Stimulated activated CD8-positive, alpha-beta memory T cell treated with anti-CD3 and anti-CD28 coated beads, Interleukin-12 subunit alpha, Interleukin-12 subunit beta, amount 100 ng/mL, for 1 hour (primary cell): Measurements from ENCODE around the gene MRTO4.
"Not testable (repeated sequence)": the region's sequence is repeated elsewhere in the genome, so short reads cannot be mapped to it uniquely, and the experiment has no call there.

Source experiments
- DNase-seq: peaks from one replicate; pipeline ENCODE4 v3.0.0-alpha.2; 2020; ENCODE audit warnings: low read depth

The MRTO4 gene

DNA sequence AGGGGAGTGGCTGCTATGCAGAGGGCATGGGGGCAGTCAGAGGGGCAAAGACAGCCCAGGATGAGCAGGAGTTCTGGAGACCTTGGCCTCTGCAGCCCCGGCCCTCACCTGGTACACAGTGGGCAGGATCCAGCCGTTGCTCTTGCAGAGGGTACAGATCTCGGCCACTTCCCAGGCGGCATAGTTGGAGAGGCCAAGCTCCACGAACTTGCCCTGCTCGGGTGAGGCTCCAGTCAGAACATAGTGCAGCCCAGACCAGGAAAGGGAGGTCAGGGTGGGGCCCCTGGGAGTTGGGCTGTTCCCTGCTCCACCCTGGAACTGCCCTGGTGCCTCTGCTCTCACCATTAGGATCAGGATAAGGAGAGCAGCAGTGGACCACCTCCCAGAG, 18.7 kb downstream of the MRTO4 start:
- DNase-seq = not testable (repeated sequence)

DNA sequence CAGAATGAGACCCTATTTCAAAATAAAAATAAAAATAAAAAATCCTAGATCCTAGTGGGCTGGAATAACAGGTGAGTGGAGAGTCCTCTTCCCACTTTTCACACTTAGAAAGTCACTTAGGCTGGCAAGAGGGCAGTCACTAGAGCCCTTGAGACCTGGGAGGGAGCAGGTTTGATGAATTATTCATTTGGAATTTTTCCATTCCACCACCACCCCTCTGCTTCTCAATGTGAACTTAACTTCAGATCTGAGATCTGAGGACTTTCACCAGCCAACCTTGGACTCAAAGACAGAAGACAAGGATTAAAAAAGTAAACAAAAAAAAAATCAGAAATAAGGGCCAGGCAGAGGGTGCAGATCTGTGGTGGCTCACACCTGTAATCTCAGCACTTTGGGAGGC, 20.5 kb downstream of the MRTO4 start:
- DNase-seq = no peak

DNA sequence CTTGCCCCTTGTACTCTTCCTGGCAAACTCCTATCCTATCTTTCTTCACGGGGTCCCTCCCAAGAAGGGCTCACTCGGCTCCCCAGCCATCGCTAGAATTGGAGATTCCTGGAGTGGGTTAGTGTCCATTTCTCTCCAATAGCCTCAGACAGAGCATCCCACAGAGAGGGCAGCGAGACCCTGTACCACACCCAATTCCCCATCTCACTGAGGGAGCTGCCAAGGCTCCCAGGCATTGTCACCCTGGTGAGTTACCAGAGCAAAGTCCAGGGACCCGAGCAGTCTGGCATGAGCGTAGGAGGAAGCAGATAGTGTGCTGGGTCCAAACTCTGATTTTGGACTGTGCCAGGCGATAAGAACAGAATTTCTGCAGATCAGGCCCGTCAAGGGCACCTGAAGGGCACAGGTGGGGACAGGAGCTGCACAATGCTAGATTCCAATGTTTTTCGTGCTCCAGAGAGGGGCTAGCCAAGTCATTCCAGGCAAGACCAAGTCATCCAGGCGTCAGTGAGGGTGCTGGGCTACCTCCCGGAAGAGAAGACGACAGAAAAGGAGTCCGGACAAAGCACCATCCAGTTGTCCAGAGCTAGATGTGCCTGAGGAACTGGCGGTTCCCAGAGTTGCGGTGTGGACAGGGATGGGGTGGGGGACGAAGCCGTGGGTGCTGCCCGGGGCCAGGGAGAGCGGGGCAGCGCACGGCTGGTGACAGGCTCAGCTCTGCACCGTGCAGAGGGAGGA, 21.7 kb downstream of the MRTO4 start:
- DNase-seq = no peak

GRCh38 chr1:19273844-19274531, 22.4 kb downstream of the MRTO4 start:
- DNase-seq = not testable (repeated sequence)

GRCh38 chr1:19274636-19275035, 23.0 kb downstream of the MRTO4 start:
- DNase-seq = no peak

DNA sequence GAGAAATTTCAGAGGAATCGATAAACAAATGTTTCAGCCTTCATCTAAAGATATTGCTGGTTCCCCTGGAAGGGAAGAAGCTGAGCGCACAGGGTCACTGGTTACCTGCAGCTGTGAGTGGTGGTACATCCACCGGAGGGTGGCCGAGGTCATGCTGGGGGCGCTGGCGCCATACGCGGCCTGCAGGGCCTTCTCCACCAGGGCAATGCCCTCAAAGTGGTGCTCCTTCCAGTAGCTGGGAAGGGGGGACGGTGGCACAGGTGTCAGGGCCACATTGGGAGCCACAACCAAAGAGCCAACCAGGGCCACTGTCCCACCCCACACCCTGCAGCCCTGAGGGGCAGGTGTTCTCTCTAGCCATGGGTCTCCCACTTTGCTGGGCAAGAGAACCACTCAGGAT, 32.3 kb downstream of the MRTO4 start:
- no peak for DNase-seq

- no peak for DNase-seq
Measured at GRCh38 chr1:19284881-19285280, 33.3 kb downstream of the MRTO4 start.

- not testable (repeated sequence) for DNase-seq
Measured at GRCh38 chr1:19285366-19285765, 33.8 kb downstream of the MRTO4 start.

DNA sequence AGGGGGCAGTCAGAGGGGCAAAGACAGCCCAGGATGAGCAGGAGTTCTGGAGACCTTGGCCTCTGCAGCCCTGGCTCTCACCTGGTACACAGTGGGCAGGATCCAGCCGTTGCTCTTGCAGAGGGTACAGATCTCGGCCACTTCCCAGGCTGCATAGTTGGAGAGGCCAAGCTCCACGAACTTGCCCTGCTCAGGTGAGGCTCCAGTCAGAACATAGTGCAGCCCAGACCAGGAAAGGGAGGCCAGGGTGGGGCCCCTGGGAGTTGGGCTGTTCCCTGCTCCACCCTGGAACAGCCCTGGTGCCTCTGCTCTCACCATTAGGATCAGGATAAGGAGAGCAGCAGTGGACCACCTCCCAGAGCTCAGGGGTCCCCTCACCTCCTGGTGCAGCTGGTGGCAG, 34.2 kb downstream of the MRTO4 start:
- DNase-seq = not testable (repeated sequence)

DNA sequence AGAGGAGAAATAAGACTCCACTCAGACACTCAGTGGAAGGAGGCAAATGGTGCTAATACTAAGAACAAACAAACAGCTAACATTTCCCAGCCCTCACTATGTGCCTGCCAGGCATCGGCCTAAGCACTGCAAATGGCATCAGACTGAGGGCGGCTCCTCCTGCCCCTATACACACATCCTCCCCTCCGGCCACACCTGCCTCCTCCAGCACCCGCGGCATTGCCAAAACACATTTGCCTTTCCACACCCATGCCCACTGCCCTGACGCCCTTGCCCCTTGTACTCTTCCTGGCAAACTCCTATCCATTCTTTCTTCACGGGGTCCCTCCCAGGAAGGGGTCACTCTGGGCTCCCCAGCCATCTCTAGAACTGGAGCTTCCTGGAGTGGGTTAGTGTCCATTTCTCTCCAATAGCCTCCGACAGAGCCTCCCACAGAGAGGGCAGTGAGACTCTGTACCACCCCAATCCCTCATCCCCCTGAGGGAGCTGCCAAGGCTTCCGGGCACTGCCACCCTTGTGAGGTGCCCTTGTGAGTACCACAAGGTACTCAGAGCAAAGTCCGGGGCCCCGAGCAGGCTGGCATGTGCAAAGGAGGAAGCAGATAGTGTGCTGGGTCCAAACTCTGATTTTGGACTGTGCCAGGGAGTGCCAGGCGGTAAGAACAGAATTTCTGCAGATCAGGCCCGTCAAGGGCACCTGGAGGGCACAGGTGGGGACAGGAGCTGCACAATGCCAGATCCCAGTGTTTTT, 36.0 kb downstream of the MRTO4 start:
- no peak for DNase-seq

GRCh38 chr1:19288324-19289241, 37.0 kb downstream of the MRTO4 start, which contains the start of gene AKR7A3:
Gene AKR7A3 (minus strand): TSS chr1:19288770. CDS start chr1:19288709, 61 bp downstream.
- DNase-seq = not testable (repeated sequence)

DNA sequence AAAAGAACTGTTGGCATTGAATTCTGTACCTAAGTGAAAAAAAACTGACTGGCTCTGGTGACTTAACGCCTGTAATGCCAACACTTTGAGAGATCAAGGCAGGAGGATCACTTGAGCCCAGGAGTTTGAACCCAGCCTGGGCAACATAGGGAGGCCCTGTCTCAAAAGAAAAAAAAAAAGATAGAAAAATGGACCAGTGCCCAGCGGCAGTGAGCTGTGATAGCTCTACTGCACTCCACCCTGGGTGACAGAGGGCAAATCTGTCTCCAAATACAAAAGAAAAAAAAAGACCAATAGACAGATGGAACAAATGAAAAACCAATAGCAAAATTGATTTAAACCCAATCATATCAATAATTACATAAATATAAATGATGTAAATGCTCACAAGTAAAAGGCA, 37.6 kb downstream of the MRTO4 start:
- no peak for DNase-seq

DNA sequence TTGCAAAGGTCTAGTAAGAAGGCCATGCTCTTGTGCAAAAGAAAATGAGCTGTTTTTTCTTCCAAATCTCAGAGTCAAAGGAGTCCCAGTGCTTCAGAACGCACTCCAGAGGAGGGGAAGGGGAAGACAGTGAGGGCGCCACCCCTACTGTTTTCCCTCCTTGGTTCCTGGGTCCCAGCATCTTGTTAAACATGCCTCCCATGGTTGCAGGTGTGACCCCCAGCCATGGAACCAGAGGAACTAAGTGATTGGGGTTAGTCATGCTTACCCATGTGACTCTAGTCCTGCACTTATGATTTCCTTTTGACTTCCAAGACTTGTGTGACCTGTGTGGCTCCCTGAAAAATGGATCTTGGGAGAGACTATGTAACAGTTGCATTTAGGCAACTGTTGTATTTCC, 43.0 kb downstream of the MRTO4 start:
- DNase-seq = no peak

- DNase-seq = no peak
Measured at GRCh38 chr1:19300211-19300610, 48.6 kb downstream of the MRTO4 start.

GRCh38 chr1:19304081-19304480, 52.5 kb downstream of the MRTO4 start:
- not testable (repeated sequence) for DNase-seq

DNA sequence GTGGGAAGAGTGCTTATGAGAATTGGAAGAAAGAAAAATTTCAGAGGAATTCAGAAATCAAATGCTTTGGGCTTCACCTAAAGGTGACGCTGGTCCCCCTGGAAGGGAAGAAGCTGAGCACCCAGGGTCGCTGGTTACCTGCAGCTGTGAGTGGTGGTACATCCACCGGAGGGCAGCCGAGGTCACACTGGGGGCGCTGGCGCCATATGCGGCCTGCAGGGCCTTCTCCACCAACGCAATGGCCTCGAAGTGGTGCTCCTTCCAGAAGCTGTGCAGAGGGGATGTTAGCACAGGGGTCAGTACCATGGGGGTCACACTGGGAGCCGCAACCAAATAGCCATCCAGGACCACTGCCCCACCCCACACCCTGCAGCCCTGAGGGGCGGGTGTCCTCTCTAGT, 54.3 kb downstream of the MRTO4 start:
- no peak for DNase-seq

GRCh38 chr1:19306941-19307340, 55.3 kb downstream of the MRTO4 start:
- no peak for DNase-seq

- no peak for DNase-seq
Measured at GRCh38 chr1:19307794-19308508, 56.3 kb downstream of the MRTO4 start.

GRCh38 chr1:19308509-19308907, 56.9 kb downstream of the MRTO4 start:
- DNase-seq = no peak

- DNase-seq = no peak
Measured at GRCh38 chr1:19309123-19309813, 57.7 kb downstream of the MRTO4 start.
